Tibial nerve (tissue), 4 donors: ENCODE measurements around the gene PPCDC. TPM values are rescaled to one million over a fixed set of nuclear protein-coding genes. Genes with fewer than 3 reads are reported as not detected.
"Not testable (repeated sequence)": the region's sequence is repeated elsewhere in the genome, so short reads cannot be mapped to it uniquely, and the experiment has no call there.

Source experiments
- DNase-seq, 2 donors: peaks; one replicate each; pipeline ENCODE4 v3.0.0-alpha.2; 2019; ENCODE audit warnings: low spot score in 2 of 2
- H3K27ac ChIP-seq, 4 donors: fragments of 200-600 bp; sonication (generic) in 3 of 4; one replicate each; pipeline ENCODE4 v1.5.1; 2017 to 2019; ENCODE audit warnings: mild to moderate bottlenecking in 1 of 4
- H3K27me3 ChIP-seq, 2 donors: fragments of 200-600 bp; sonication (generic) in 1 of 2; one replicate each; pipeline versions ENCODE4 v1.5.1 to v1.6.0; 2017 to 2019
- H3K36me3 ChIP-seq, 3 donors: fragments of 200-600 bp; sonication (generic); one replicate each; pipeline ENCODE4 v1.5.1; 2018 to 2019
- H3K4me1 ChIP-seq, 4 donors: fragments of 200-600 bp; sonication (generic) in 3 of 4; one replicate each; pipeline ENCODE4 v1.5.1; 2017 to 2019
- H3K4me3 ChIP-seq, 4 donors: fragments of 200-600 bp; sonication (generic) in 3 of 4; one replicate each; pipeline ENCODE4 v1.5.1; 2017 to 2019; ENCODE audit warnings: mild to moderate bottlenecking in 1 of 4, moderate library complexity in 1 of 4
- H3K9me3 ChIP-seq, 4 donors: fragments of 200-600 bp; sonication (generic) in 3 of 4; one replicate each; pipeline ENCODE4 v1.5.1; 2017 to 2019
- EP300 ChIP-seq, 2 donors: sonication (generic); formaldehyde crosslinking; IDR thresholded peaks; one replicate each; pipeline ENCODE4 v1.6.1; 2017; ENCODE audit warnings: antibody characterized with exemption in 2 of 2, mild to moderate bottlenecking in 1 of 2
- POLR2A ChIP-seq, 2 donors: fragments of 450-650 bp; IDR thresholded peaks; one replicate each; pipeline ENCODE4 v1.6.1; 2017; ENCODE audit warnings: antibody characterized with exemption in 2 of 2, mild to moderate bottlenecking in 2 of 2, moderate library complexity in 2 of 2
- WGBS, 2 donors: methylation state at CpG; one replicate each; pipeline ENCODE4 v1.1.5; 2018; 5-methylcytosine and 5-hydroxymethylcytosine counted together
- total RNA-seq, 4 donors: library from RNA; depleted of rRNA; stranded (reverse); fragments of >200 nt; gene quantifications; one replicate each; pipeline ENCODE4 v1.1.0, GENCODE V29; 2016
- TF ChIP-seq, protein P1 (sequence below), 5 experiments: fragments of 200-600 bp in 3 of 5; fragments of 450-650 bp in 2 of 5; sonication (generic) in 3 of 5; IDR thresholded peaks; one replicate each; pipeline ENCODE4 v1.5.1; 2016 to 2019; ENCODE audit warnings: antibody characterized with exemption in 5 of 5, mild to moderate bottlenecking in 3 of 5, moderate library complexity in 2 of 5

The PPCDC gene
- total RNA-seq, 4 donors from 2014 or later = 19.8 to 42.5 (median 36.4) TPM

DNA sequence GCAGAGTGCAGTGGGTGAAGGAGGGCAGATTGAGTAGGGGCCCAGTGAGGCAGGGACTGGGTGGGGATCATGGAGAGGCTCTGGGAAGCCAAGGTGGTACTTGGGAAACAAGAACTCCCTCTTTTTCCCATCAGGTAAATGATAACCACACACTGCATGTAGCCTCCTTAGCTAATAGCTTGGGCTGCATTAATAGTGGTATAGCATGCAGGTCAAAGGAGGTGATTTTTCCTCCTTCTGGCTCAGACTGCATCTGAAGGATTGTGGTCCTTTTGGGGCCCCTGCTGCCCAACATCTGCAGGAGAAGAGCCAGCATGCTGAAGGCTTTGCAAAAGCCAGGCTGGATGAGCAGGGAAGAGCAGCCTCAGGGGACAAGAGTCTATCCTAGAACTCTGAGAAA is 45.4 kb downstream of the PPCDC start:
- Histone ChIP-seq H3K36me3 (no peaks in the 10 kb centered on the region), H3K27ac (no peak overlapping the region), H3K4me3 (no peak overlapping the region), H3K4me1 (peaks cover 0 to 33% (median 3%) of the 10 kb centered on the region in 4 donors), H3K27me3 (no peaks in the 10 kb centered on the region), H3K9me3 (no peaks in the 10 kb centered on the region)
- TF ChIP-seq EP300 (IDR thresholded peaks at IDR 0.05) (no peak), POLR2A (IDR thresholded peaks at IDR 0.05) (no peak)
- TF ChIP-seq, protein P1, sequence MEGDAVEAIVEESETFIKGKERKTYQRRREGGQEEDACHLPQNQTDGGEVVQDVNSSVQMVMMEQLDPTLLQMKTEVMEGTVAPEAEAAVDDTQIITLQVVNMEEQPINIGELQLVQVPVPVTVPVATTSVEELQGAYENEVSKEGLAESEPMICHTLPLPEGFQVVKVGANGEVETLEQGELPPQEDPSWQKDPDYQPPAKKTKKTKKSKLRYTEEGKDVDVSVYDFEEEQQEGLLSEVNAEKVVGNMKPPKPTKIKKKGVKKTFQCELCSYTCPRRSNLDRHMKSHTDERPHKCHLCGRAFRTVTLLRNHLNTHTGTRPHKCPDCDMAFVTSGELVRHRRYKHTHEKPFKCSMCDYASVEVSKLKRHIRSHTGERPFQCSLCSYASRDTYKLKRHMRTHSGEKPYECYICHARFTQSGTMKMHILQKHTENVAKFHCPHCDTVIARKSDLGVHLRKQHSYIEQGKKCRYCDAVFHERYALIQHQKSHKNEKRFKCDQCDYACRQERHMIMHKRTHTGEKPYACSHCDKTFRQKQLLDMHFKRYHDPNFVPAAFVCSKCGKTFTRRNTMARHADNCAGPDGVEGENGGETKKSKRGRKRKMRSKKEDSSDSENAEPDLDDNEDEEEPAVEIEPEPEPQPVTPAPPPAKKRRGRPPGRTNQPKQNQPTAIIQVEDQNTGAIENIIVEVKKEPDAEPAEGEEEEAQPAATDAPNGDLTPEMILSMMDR (IDR thresholded peaks at IDR 0.05) = no peak
- no peak for DNase-seq

DNA sequence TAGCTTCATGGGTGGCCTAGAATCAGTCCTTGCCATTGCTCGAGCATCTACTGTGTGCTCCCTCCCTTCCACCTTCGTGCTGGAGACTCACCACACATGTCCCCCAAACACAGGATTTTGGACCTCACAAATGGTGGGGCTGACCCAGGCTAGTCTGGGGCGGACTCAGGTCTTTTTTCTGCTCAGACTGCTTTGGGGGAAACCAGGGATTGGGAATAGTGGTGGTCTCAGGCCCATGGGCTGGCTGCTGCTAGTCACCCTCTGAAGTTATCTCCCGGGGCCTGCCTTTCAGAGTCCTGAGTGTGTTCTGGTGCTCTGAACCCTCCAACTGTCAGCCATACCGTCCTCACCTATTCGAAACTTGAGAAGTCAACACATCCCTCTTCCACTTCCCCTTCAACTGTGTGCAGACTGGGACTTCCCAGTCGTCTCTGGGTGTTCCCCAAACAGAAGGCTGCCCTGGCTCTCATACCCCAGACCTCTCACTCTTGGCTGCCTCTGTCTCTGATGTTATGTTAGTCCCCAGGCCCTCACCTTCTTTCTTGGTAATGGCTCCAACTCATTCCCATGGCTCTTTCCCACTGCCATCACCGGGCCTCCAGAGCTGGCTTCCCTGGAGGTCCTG is 46.0 kb downstream of the PPCDC start:
- H3K4me3 ChIP-seq = no peak overlapping the region
- no peak overlapping the region for H3K27ac ChIP-seq
- peaks cover 0 to 26% (median 3%) of the 10 kb centered on the region in 4 donors for H3K4me1 ChIP-seq
- no peaks in the 10 kb centered on the region for H3K27me3 ChIP-seq
- 72 to 75% methylated on average over 8 of the region's 8 CpGs for WGBS, 2 donors
- DNase-seq = no peak
- H3K9me3 ChIP-seq = no peaks in the 10 kb centered on the region
- TF ChIP-seq POLR2A (IDR thresholded peaks at IDR 0.05) (no peak), EP300 (IDR thresholded peaks at IDR 0.05) (no peak)
- TF ChIP-seq, protein P1 (IDR thresholded peaks at IDR 0.05) = no peak
- no peaks in the 10 kb centered on the region for H3K36me3 ChIP-seq

DNA sequence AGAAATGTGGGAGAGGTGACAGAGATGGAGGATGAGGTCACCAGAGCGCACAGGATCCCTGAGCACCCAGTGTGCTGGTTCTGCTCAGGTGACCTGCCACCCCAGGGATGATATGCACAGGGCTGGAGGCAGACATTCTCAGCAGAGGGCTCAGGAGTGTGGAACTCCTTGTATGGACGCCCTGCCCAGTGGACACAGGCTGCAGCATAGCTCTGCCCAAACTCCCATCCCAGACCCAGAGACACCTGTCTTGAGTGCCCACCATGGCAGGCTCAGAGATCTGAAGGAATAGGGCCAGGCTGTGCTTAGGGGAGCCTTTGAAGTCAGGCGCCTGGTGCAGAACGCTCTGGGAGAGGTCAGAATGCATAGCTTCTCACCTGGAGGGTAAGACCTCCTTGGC is 47.3 kb downstream of the PPCDC start:
- TF ChIP-seq, protein P1 (IDR thresholded peaks at IDR 0.05) = no peak
- TF ChIP-seq EP300 (IDR thresholded peaks at IDR 0.05) (no peak), POLR2A (IDR thresholded peaks at IDR 0.05) (no peak)
- Histone ChIP-seq H3K27me3 (no peaks in the 10 kb centered on the region), H3K4me1 (peaks cover 0 to 17% (median 0%) of the 10 kb centered on the region in 4 donors), H3K36me3 (no peaks in the 10 kb centered on the region), H3K9me3 (peaks cover 0 to under 1% (median 0%) of the 10 kb centered on the region in 4 donors), H3K27ac (no peak overlapping the region), H3K4me3 (no peak overlapping the region)
- DNase-seq = no peak
- 90 to 91% methylated on average over 3 to 4 of the region's 4 CpGs for WGBS, 2 donors

DNA sequence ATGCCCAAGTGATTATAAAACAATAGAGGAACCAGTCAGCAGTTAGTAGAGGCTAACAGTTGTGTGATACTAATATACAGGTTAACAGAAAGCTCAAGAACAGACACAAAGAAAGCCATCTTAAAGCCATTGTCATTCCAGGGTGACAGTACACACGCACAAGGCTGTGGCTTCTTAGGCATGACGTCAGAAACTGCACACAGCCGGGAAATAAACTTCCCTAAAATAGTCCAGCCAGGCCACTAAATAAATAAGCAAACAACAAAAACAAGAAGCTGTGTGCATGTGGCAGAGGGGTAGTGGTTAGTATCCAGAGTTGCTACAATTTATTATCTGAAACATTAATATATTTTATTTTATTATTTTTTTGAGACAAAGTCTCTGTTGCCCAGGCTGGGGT is 49.8 kb downstream of the PPCDC start:
- H3K9me3 ChIP-seq = peaks cover 0 to 11% (median 0%) of the 10 kb centered on the region in 4 donors
- no peak overlapping the region for H3K27ac ChIP-seq
- no peak overlapping the region for H3K4me3 ChIP-seq
- TF ChIP-seq EP300 (IDR thresholded peaks at IDR 0.05) = peak in 1 of 2 donors; percentile 48
- TF ChIP-seq, protein P1 (IDR thresholded peaks at IDR 0.05) = no peak
- DNase-seq = no peak
- H3K27me3 ChIP-seq = no peaks in the 10 kb centered on the region
- no peaks in the 10 kb centered on the region for H3K4me1 ChIP-seq
- 73 to 86% methylated on average over 3 of the region's 3 CpGs for WGBS, 2 donors
- no peaks in the 10 kb centered on the region for H3K36me3 ChIP-seq

DNA sequence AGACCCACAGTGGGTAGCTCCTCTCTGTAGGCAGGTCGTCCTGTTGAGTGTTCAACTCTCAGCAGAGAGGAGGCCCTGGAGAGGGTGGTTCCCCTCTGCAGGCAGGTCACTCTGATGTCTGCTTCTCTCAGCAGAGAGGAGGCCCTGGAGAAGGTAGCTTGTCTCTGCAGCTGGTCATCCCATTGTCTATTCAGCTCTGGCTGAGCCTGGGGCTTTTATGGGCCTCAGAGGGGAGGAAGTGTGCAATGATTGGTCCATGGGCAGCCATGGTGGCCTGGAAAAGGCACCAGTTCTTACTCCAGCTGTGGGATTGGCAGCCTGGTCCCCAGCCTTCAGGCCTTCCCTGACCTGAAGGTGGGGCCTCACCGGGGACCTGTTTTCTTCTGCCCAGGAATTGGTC is 52.9 kb downstream of the PPCDC start:
- Histone ChIP-seq H3K27me3 (no peaks in the 10 kb centered on the region), H3K9me3 (peaks cover 0 to 11% (median 0%) of the 10 kb centered on the region in 4 donors), H3K27ac (no peak overlapping the region), H3K4me1 (no peaks in the 10 kb centered on the region), H3K4me3 (no peak overlapping the region), H3K36me3 (no peaks in the 10 kb centered on the region)
- WGBS, 2 donors = 83 to 92% methylated on average over 1 to 2 of the region's 2 CpGs
- TF ChIP-seq POLR2A (IDR thresholded peaks at IDR 0.05) (no peak), EP300 (IDR thresholded peaks at IDR 0.05) (no peak)
- TF ChIP-seq, protein P1 (IDR thresholded peaks at IDR 0.05) = no peak
- DNase-seq = no peak

DNA sequence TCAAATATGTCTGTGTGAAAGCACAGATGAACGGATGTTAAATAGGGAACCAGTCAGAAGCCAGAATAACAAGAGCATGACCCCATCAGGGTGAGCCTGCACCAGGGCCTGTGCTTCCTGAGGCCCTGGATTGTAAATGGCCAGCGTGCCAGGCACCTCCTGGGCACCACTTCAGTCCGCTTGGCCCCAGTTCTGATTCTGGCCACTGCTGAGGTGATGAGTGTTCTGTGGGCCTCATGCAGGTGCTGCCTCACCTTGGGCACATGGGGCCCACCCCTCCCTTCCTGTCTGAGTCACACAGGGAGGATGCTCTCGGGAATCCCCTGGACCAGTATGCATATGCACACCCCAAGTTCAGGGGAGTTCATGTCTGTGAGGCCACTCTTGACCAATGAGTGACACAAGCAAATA is 54.2 kb downstream of the PPCDC start:
- H3K27me3 ChIP-seq, H3K27ac ChIP-seq, DNase-seq, H3K4me1 ChIP-seq, H3K4me3 ChIP-seq, H3K36me3 ChIP-seq: not testable (repeated sequence)
- H3K9me3 ChIP-seq = peaks cover 0 to 11% (median 0%) of the 10 kb centered on the region in 4 donors
- WGBS, 2 donors = 84 to 88% methylated on average over 4 of the region's 4 CpGs
